CD4-positive, alpha-beta T cell treated with Interleukin-6 at 100 ng/mL for 8 hours (primary cell): ENCODE measurements around the gene LYVE1.

Source experiments
- DNase-seq: peaks from one replicate; pipeline ENCODE4 v3.0.0-alpha.2; 2020; ENCODE audit warnings: mixed read lengths, low spot score

Gene LYVE1

DNA sequence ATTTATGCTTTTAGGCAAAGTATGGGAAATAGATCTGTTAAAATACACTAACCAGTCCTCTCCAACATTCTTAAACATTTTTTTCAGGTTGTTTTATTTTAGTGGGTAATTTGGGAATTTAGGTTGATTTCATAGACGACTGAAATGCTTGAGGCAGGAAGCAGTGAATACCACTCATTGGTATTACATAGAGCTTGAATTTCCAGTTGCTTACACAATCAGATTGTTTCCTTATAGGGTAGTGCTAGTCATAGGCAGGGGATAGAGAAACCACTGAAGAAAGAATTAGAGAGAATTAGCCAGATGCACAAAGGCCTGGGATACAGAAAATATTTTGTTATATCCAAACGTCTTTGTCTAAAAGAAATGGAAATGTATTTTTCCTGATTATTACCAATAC is 23.9 kb upstream of the LYVE1 start:
- DNase-seq = no peak

DNA sequence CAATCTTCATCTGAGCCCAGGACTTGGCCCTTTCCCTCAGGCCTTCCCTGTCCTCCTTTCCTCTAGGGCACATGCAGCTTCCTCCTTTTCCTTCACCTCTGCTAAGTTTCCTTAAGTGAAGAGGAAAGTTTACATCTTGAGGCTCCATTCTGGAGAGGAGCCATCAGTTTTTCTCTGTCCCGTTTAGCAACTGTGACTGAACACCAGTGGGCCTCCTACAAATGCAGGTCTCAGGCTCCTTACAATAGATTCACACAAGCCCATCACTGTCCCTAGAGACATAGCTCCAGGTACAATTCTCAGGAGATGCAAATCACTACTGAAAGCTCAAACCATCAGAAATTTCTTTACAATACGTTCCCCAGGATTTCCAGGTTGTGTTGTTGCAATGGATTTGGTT is 23.3 kb upstream of the LYVE1 start:
- no peak for DNase-seq

DNA sequence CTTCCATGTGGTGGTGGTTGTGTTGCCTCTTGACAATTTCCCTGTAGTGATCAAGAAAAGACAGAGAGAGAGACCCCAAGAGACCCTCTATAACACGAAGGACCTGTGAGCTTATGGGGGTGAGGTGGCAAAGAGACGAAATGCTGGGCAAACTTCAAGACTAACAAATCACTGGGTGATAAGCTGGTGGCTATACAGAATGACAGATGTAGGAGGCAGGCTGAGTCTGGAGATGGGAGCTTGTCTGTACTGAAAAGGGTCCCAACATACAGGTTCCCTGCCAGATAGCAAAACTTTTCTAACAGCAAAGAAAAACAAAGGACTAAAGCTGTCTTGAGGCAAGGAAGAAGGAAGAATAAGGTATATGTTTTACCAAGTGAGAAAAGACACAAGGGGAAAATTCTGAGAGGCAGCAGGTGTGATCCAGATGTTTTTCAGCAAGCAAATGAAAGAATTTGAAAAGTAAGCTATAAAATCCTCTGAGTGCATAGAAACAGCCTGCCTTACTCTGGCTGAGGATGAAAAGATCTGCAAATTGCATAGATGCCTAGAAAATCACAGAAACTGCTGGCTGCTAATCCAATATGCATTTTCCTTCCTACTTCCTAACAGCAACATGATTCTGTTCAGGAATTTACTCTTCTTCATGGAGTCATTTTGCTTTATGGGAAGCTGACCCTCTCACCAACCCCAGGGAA is 21.9 kb upstream of the LYVE1 start:
- no peak for DNase-seq

DNA sequence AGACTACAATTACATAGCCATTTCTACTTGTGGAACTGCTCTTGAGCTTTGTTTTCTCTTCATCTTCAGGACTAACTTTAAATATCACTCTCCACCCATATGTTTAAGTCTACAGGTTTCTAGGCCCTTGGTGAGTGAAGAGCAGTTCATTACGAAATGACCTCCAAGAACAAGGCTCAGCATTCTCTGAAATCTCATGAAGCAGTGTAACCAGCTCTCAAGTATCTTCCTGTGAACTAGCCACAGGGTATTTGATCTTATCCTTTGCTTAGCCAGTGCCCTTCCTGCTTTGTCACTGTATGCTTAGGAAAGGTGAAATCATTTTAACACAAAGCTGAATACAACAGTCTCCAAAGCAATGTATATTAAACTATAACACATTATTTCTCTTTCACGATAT is 20.4 kb upstream of the LYVE1 start:
- no peak for DNase-seq

DNA sequence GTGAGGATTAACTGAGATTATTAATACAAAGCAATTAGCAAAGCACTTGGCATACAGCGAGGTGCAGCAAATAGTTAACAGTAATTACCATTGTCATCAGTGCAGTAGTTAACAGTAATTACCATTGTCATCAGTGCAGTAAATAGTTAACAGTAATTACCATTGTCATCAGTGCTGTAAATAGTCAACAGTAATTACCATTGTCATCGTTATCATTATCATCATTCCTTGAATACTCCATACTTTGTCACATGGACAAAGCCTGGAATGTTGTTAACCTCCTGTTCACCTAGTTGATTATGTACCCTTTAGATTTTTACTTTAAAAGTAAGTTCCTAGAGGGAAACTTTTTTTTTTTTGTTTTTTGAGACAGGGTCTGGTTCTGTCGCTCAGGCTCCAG is 19.5 kb upstream of the LYVE1 start:
- no peak for DNase-seq

DNA sequence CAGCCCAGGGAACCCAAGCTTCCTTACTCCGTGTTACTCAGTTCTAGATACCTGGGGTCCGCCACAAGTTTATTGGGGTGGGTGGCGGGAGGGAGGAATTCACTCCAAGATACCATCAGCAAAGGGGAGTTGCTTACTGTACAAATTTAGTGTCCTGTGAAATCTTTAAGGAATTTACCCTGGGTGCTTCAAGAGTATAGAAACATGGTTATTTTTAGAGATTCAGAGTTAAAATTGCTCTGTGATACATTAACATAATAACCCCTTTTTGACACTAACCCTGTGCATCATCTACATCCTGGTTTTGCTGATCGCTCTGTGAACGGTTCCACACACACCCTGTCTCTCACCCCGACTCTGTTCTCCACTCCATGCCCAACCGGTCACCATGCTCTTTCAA is 18.9 kb upstream of the LYVE1 start:
- no peak for DNase-seq

DNA sequence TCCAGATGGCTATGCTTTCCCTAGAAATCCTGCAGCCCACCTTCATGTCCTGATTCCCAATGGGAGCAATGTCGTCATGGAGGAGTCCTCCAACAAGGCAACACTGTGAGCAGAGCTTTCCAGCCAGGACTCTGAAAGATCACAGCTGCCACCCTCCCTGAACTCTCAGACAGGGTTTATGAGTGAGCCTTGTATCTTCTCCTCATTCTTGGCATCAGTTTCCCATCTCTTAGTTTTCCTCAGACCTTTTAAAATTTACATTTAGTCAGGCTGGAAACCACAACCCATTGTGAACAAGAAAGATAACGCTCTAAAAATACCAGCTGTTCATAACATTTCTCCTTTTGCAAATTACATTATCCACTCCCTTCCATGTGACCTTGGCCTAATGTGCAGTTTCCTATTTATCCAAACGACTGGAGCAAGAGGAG is 15.6 kb upstream of the LYVE1 start:
- DNase-seq = no peak

DNA sequence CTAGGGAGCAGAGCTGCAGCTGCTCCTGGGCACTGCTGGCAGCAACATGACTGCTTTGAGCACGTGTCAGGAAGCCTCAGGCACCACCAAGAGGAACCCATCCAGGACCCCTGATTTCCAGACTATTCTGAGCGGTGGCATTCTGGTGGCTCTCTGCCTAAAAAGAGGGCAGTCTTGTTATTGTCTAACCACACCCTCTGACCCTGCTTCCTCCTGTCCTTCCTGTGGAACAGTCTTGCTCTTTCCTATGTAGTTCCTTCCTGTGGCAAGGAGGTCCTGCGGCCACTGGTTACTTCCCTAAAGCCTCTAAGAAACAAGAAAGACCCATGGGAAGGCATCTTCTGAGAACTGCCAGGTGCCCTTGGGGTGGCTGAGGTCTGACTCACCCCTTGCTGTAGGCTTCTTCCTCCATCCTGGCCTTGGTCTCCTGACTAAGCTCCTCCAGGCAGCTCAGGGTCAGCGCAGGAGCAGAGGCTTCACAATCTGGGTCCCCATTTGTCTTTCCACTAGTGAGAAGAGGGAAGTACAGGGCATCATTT is 13.1 kb upstream of the LYVE1 start:
- DNase-seq = no peak

DNA sequence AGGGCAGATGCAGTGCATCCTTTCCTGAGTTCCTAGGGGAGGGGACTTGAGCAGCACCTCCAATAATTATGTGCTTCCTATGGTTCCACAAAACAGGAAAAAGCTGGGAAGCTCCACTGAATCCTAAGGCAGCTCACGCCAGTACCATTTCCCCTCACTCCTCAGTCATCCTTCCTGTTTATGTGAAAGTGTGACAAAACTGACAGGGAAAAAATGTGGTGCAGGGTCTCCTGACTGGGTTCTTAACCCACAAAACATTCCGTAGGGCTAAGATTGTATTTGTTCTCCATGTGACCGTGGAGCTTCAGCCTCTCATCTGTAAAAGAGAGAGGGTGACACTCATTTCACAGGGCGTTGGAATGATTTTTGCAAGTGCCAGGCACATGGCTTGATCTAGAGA is 12.2 kb upstream of the LYVE1 start:
- DNase-seq = no peak

DNA sequence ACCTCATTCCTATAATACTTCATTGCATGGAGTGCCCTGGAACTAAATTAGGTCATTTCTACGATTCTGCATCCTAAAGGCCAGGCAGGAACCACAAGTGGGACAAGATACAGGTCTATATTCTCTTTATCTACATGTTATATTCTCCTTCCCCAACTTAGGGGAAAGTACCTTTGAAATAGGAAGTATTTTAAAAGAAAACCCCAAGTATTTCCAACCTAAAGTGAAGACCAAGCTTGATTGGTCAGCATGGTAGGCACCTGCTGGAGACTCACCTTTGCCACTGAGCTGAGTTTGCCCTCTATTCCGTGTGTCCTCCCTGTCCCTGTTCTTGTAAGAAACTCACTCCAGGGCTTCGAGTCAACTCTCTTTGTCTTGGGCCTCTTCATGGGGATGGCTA is 11.2 kb upstream of the LYVE1 start:
- no peak for DNase-seq

DNA sequence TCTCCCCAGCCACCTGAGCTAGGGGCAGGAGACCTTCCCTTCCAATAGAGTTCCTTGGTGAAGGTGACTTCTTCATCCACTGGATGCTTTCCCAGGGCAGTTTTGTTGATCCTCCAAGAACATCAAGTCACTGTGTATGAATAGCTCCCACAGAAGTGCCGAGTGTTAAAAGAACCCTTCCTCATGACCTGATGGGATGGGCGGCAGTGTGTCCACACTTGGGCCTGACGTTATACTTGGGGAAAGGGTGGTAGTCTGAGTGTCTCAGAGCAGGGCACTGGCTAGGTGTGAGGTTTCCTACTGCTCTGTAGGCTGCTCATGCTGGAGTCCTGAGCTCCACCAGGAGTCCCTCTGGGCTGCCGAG is 7.6 kb upstream of the LYVE1 start:
- DNase-seq = no peak

DNA sequence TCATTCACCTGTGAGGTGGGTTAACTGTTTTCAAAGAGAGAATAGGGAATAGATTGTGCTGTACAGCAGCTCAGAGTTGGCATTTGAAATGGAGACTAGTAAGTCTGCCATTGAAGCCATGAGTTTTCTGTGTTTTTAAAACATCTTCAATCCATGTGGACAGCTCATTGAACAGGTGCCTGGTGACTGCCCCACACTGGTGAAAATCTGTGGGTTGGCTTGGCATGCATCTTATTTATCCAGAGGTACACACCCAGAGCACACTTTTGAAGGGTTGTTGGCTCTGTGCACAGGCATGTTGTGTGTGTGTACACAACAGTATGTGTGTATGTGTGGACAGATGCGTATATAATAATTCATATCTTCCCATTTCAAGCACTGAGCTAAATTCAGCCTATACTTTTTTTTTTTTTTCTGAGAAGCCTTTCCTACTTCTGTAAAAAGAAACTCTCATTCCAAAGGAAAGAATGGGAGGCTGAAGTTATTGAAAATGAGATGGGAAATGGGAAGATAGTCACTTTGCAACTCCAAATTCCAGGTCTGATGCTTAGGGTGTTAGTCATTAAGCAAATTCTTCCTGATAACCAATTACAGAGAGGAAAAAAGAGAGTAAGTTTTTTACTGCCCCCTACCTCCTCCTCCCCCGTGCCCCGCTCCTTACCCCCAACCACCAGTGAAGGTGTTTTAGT is 7.0 kb upstream of the LYVE1 start:
- no peak for DNase-seq

DNA sequence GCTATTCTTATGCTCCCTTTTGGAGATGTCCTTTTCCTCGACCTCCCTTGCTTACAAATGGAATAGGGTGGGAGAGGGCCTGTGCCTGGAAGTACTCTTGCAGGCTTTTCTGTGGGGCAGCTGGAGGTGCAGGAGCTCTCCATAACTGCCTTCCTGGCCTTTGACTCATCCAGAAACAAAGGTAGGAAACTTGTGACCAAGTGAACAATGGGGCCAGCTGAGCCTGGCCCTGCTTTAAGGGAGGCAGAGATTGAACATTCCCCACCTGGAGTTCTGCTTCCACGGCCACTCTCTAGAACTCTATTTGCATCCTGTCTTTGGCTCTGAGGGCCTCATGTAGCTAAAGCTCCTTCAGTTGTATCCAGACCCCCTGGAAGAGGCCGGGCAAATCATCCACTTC is 5.1 kb upstream of the LYVE1 start:
- no peak for DNase-seq

DNA sequence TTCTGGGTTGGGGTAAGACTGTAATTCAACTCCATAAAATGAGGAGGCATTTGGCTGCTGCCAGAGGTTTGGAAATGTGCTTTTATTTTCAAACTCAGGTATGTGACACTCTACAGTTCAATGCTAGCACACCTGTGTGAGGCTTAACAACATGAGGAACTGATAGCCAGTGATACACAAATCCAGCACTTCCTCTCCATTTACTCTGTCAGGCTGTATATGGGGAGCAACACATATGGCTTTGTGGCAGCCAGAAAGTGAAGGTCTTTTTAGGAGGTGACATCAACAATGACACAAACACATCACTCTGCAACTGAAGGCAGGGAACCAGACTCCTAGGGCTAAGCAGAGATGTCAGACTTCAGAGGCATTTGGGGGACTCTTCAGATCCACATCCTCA is 4.6 kb upstream of the LYVE1 start:
- no peak for DNase-seq

DNA sequence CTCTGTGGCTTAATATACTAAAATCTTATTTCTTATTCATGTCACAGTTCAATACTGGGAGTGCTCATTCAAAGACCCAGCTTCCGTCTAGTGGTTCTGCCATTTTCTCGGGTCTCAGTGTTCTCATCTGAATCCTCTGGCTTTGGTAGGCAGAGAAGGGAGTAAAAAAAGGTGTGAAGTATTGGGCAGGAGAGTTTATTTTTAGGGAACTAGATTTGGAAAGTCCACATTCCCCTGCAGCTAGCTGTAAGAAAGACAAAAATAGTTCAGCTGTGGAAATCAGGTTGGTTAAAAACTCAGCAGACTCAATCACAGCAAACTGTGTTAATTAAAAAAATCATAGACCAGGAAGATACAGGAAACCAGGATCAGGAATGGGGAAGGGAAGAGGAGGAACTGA is 4.1 kb upstream of the LYVE1 start:
- DNase-seq = no peak

DNA sequence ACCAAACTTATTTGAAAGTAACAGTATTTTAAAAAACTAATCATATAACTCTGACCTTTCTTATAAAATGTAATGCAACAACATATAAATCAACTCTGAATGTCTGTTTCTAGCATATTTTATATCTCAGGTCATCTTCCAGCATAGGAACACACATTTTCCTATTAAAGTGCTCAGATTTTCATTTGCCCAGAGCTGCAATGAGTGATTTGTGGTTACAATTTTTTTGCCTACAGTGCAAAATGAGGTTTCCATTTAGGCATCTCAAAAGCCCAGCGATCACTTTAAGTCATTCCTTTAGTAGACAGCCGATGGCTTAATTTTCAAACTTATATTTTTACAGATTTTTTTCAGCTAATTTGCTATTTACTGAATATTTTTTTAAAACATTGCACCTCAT is 1.0 kb downstream of the LYVE1 start:
- DNase-seq = no peak

DNA sequence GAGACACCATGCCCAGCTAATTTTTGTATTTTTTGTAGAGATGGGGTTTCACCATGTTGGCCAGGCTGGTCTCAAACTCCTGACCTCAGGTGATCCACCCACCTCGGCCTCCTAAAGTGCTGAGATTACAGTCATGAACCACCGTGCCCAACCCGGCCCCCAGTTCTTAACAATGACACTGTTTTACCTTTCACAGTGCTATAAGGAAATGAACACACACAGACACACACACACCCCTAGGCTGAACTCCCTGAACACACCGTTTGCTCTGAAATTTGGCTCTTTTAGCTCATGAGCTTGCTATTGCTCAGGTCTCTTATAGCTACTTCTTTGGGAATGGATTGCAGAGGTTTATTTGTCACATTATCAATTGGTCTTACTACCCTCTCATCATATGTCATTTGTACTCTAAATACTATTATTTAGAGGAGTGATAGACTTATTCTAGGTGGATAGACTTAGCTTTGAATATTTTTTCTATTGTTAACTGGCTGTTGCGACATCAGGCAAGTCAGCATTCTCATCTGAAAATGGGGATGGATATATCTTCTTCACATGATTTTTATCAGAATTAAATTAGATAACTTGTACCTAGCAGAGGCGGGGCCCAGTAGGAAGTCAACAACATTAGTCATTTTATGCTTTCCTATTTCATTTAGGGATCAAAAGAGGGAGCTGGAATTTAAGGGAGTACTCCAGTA is 2.1 kb downstream of the LYVE1 start:
- DNase-seq = no peak

DNA sequence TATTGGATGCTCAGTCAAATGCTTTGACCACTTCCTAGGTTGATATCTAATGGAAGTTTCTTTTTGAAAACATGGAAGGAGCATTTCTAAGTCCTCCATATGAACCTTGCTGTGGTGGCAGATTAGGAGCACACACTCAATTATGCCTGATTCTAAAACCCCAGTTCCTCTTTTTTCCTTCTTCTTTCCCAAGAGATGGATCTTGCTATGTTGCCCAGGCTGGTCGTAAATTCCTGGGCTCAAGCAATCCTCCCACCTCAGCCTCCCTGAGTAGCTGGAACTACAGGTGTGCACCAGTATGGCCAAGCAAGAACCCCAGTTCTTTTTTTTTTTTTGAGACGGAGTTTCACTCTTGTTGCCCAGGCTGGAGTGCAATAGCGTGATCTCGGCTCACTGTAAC is 3.0 kb downstream of the LYVE1 start:
- no peak for DNase-seq

DNA sequence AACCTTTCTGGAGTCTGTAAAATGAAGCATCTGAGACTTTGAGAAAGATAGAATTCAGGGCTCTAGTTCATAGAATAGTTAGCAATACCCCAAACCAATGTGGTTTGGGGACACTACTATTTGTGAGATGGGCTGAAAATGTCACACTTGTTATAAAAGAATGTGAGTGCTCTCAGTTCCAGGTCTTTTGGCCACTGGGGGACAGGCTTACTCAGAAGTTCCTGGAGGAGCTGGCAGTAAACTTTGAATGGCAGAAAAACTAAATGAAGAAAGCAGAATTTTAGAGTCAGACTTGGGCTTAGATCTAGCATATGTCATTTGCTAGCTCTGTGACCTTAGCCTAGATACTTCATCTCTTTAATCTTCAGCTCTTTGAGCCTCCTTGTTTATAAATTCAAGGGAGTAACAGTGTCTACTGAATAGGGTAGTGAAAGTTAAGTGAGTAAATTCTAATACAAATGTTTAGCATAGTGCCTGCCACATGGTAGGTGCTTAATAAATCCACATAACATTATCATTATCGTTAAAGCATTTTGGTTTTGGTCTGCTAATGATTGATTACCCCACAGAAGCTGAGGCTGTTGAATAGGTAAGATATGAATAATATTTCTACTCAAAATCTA is 3.7 kb downstream of the LYVE1 start:
- no peak for DNase-seq

DNA sequence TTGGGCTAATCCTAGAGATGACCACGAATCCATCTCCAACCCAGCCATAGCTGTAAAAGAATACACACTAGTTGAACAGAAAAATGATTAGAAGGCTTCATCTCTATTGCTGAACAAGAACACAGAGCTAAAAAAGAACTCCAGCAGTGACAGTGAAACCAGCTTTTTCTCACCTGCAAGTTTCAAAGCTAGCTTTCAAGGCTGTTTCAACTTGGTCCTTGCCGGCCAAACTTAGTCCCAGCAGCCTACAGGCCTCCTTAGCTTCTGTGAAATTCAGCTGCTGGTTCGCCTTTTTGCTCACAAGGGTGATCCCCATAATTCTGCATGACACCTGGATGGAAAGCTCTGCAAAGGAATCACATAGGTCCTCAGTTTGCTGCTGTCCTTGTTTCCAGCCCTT is 4.4 kb downstream of the LYVE1 start:
- DNase-seq = no peak

DNA sequence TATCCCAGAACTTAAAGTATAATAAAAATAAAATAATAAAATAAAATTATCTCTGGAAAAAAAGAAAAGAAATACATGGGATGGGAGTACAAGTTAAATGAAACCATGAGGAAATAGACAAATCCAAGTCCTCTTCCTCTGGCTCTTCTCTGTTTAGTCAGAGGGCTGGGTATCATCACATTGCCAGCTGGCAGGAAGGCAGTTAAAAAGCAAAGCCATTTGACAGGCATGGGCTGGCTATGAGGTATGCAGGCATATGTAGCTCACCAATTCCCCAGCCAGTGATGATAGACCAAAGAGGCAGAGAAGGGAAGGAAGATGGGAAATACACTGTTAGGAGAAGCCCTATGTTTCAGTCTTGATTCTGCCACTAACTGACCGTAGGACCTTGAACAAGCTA is 6.5 kb downstream of the LYVE1 start:
- DNase-seq = no peak

DNA sequence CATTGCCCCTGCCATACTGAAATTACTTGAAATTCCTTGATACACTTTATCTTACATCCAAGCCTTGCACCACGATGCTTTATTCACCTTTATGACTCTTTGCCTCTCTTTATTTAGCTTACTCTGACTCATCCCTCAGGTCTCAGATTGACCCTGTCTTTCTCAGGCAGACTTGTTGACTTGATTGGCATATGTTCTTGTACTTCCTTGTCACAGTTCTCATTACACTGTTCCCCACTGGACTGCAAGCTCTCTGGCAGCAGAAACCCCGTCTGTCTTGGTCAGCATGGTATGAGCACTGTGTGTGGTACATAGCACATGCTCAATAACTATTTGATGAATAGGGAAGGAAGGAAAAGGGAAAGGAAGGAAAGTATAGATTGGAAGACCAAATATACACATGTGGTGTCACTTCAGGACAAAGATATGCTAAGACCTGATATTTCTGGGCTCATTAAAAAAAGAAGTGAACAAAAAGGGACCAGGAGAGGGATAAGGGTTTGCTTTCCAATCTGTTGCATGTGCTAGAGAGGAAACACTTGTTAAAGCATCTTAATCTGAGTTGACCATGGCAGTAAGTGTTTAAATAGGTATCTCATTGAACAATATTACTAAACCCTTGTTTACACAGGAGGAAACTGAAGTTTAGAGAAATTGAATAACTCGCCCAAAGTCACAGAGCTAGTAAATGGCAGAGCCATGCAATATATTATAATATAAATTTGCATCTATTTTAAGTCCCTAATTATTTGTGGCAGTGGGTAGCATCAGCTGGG is 7.2 kb downstream of the LYVE1 start:
- DNase-seq = no peak
